HuH-7.5 (cell line): ENCODE measurements around the gene IKBIP.
"Not testable (repeated sequence)": the region's sequence is repeated elsewhere in the genome, so short reads cannot be mapped to it uniquely, and the experiment has no call there.

Experiments used
- DNase-seq: peaks from one replicate; pipeline ENCODE4 v3.0.0; 2011; ENCODE audit warnings: low spot score

The IKBIP gene

GRCh38 chr12:98635657-98636323 is 8.8 kb downstream of the IKBIP start:
- DNase-seq = no peak

GRCh38 chr12:98618952-98619351 is 25.6 kb downstream of the IKBIP start:
- no peak for DNase-seq

GRCh38 chr12:98612696-98613334 is 31.8 kb downstream of the IKBIP start:
- no peak for DNase-seq

GRCh38 chr12:98610596-98610995 is 34.0 kb downstream of the IKBIP start:
- no peak for DNase-seq

- no peak for DNase-seq
Observed at GRCh38 chr12:98606359-98606988, 38.1 kb downstream of the IKBIP start.

GRCh38 chr12:98601924-98602323 is 42.7 kb downstream of the IKBIP start:
- DNase-seq = no peak

GRCh38 chr12:98597313-98597712 is 47.3 kb downstream of the IKBIP start:
- DNase-seq = not testable (repeated sequence)

GRCh38 chr12:98595243-98595988 is 49.2 kb downstream of the IKBIP start:
- no peak for DNase-seq

- no peak for DNase-seq
Observed at GRCh38 chr12:98594050-98594835, 50.3 kb downstream of the IKBIP start.

- peak; percentile 80 for DNase-seq
Observed at GRCh38 chr12:98593351-98594049, 51.1 kb downstream of the IKBIP start, which contains the start of gene SLC25A3. Gene SLC25A3 (plus strand): TSS chr12:98593686. CDS start chr12:98593979, 293 bp downstream.

GRCh38 chr12:98592825-98593322 is 51.7 kb downstream of the IKBIP start:
- peak; percentile 28 for DNase-seq

- no peak for DNase-seq
Observed at GRCh38 chr12:98591209-98591608, 53.4 kb downstream of the IKBIP start.

- DNase-seq = no peak
Observed at GRCh38 chr12:98587084-98587483, 57.5 kb downstream of the IKBIP start.

- DNase-seq = no peak
Observed at GRCh38 chr12:98582093-98582492, 62.5 kb downstream of the IKBIP start.

- no peak for DNase-seq
Observed at GRCh38 chr12:98581101-98581500, 63.5 kb downstream of the IKBIP start.

GRCh38 chr12:98580695-98581094 is 63.9 kb downstream of the IKBIP start:
- DNase-seq = no peak

GRCh38 chr12:98579835-98580234 is 64.8 kb downstream of the IKBIP start:
- DNase-seq = no peak

GRCh38 chr12:98579347-98579746 is 65.2 kb downstream of the IKBIP start:
- DNase-seq = no peak

GRCh38 chr12:98578821-98579220 is 65.8 kb downstream of the IKBIP start:
- no peak for DNase-seq

GRCh38 chr12:98578392-98578791 is 66.2 kb downstream of the IKBIP start:
- no peak for DNase-seq

- not testable (repeated sequence) for DNase-seq
Observed at GRCh38 chr12:98576795-98577194, 67.8 kb downstream of the IKBIP start.
